GM18505 (cell line): ENCODE results near the gene UST.
"Not testable (repeated sequence)": the region's sequence is repeated elsewhere in the genome, so short reads cannot be mapped to it uniquely, and the experiment has no call there.

Experiments used
- ATAC-seq: cut with Tn5 transposase; IDR thresholded peaks from one replicate; pipeline ENCODE4 v1.9.1; 2021; ENCODE audit not compliant: unreplicated experiment
- POLR2A ChIP-seq: IDR thresholded peaks from 4 replicates; pipeline ENCODE4 v1.6.1; 2011; ENCODE audit warnings: borderline replicate concordance; ENCODE audit not compliant: insufficient read depth, insufficient read length; ENCODE audit errors: extremely low read depth

The UST gene

DNA sequence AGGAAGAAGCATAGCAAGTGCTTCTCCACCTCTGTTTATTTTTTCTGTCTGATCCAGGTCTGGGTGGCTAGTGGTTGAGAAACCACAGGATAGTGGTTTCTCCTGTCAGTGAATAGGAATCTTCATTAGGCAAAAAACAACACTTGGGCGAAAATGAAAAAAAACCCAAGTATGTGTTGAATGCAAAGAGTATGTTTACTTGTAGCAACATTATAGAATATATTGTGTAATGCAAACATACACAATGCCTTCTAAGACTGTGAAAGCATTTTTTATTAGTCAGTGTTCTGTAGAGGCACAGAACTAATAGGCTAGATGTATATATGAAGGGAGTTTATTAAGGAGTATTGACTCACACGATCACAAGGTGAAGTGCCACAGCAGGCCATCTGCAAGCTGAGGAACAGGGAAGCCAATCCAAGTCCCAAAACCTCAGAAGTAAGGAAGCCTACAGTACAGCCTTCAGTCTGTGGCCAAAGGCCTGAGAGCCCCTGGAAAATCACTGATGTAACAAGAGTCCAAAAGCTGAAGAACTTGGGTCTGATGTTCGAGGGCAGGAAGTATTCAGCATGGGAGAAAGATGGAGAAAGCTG, 111.1 kb downstream of the UST start:
- no peak for TF ChIP-seq POLR2A
- no peak for ATAC-seq

DNA sequence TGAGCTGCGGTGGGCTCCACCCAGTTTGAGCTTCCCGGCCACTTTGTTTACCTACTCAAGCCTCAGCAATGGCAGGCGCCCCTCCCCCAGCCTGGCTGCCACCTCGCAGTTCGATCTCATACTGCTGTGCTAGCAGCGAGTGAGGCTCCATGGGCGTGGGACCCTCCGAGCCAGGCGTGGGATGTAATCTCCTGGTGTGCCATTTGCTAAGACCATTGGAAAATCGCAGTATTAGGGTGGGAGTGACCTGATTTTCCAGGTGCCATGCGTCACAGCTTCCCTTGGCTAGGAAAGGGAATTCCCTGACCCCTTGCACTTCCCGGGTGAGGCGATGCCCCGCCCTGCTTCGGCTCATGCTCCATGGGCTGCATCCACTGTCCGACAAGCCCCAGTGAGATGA, 117.3 kb downstream of the UST start:
- ATAC-seq = not testable (repeated sequence)

DNA sequence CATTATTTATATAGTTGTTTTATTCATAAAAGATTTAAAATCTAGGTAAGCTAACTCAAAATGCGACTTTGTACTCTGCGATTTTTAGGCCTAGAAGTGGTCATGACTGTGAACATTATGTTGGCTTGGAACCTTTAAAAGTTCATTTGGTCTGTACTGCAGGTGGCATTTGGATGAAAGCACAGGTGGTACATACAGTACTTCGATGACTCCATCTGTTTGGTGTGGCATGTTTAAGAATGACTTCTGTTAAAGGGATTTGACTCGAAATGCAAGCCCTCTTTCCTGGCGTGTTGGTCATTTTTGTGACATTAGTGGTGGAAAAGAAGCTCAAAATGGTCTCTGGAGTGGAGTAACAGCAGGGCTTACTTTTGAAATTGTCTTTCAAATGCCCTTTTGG, 118.1 kb downstream of the UST start:
- no peak for ATAC-seq
- no peak for TF ChIP-seq POLR2A

DNA sequence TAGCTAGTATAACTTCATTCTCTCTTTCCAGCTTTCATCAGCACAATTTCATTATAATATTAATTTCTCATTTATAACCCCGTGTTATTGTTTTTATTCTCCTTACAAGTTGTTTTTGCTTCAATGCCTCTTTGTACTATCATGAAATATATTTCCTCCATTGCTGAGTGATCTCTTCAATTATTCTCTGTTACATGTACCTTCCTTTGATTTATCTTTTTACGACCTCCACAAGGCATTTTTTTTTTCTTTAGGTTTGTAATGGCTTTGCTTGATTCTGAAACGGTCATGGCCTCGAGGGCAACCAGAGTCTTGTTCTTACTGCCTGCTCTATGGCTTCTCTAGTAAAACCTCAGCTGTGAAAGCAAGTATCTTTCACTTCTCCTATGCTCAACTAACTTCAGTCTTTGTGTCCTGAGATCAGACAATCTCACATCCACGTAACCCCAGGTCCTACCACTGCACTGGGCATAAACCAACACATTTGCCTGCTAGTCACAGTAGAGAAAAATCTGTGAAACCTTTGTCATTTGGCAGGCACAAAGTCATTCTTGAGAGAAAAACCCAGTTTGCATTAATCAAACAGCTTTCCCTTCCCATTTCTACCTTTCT, 119.9 kb downstream of the UST start:
- no peak for TF ChIP-seq POLR2A
- ATAC-seq = peak; percentile 99

DNA sequence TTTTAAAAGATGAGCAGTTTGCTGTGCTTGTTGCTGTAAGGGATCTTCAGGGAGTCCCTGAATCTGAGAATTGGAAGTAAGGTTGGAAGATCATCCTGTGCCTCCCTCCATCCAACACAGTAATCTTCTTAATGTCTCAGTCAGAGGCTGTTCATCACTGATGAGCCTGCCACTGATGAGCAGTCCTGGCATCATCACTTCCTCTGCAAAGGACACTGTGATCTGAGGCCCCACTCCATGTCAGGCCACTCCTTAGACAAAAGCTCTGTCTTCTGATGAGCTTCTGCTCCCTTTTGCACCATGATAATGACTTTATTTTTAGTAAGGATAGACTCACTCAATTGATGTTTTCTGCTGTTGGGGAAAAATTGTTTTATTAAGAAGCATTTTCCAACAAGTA, 121.0 kb downstream of the UST start:
- no peak for ATAC-seq

DNA sequence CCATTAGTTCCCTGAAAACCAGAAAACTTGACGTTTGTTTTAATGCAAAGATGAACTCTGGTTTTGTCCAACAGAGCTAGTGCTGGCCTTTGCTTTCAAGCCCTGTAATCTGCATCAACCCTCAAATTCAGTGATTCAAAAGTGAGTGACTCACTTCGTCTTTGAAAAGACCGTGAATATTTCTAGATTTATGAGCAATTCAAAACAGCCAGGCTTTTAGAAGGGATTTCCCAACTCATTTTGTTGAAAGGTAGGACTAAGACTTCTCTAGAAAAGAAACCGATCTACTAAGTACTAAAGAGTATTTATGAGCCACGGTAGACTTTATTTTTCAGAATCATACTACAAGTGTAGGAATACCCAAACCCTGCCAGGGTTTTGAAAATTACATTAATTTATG, 121.5 kb downstream of the UST start:
- ATAC-seq = no peak
- TF ChIP-seq POLR2A = no peak

More for the DNA sequence above, 121.0 kb downstream of the UST start:
- TF ChIP-seq POLR2A = no peak

DNA sequence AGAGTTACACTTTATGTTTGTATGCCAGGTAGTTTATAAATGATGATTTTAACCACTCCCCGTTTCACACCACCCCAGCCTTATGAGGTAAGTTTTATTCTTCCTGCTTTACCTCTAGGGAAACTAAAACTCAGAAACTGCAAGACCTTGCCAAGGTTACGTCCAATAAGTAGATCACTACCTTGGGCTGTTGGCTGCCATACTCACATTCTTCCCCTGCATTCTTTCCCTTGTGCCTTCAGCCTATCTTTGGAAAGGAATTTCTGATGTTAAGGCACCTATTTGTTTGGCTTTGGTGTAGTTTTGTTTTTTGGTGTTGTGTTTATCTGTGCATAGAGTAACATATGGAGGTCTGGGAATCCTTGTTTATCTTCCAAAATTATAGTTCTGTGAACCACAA, 122.1 kb downstream of the UST start:
- ATAC-seq = no peak
- TF ChIP-seq POLR2A = no peak

DNA sequence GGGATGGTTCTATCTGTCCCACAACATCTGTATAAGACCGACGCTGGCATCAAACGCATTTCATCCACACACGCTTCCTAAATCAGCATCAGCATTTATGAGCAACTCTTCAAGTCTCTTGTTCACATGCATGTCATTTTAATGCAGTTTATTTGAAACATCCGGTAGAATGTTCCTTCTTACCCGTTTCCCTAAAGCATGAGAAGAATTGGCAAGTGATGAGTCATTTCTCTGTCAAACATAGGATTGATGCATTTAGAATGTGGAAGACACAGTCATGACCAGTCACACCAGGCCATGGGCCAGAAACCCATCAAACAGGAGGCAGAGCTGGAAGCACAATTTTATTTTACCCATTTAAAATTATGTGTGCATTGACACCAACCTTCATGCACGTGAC, 122.8 kb downstream of the UST start:
- no peak for ATAC-seq
- no peak for TF ChIP-seq POLR2A

DNA sequence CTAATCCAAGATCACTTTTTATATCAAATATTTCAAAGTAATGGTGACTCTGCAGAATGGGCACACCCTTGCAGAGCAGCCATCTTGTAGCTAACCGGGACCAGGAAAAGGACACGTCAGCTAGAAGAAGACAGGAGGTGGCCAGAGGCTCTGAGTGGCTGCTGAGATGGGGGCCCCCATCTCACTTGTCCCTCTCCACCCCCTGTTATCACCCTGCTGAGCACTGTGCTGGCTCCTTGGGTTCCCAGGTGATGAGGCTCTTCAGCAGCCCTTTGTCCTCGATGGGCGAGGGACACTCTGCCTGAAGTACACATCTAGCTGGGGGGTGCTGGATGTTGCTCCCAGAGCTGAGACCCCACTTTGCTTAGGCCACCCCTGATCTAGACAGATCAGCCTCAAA, 126.3 kb downstream of the UST start:
- no peak for ATAC-seq
- TF ChIP-seq POLR2A = no peak

DNA sequence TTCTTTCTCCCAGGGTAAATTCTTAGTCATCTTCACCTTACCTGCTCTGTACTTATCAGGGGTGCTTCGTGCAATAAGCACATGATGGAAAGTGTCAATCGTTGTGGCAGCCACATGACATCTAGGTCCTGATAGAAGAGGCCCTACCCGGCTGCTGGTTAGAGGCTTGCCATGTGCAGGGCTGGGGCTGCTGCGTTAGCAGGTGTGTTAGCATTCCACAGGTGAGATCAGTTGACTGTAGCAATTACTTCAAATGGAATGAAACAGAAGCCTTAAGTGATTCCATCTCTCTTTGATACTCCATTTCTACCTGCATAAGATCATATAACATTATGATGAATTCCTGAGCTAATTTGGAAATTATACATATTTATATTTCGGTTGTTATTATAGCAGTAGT, 127.0 kb downstream of the UST start:
- no peak for ATAC-seq
- no peak for TF ChIP-seq POLR2A

DNA sequence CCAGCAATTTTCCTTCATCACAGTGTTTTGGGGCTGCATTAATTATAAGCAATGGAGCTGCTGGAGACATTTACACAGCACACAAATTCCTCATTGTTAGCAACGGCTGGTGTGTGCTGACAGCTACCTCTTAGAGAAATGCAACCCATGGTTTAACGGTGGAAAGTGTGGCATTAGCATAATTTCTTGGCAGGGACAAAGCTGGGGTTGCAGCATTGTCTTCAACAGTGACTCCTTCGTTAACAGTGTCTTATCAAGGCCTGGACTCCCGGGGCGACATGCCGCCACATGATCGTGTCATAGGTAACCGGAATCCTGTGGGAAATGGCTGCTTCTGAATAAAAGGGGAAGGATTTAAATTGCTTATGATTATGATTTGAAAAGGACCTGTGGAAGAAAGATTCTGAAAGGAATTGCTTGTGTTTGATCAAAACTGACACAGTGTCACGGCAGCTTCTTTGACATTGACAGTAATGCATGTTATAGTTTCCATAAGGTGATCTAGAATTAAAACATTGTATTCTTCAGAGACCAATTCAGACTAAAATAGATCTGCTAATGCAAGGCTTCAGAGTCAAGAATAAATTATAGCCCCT, 128.0 kb downstream of the UST start:
- ATAC-seq = no peak
- no peak for TF ChIP-seq POLR2A

DNA sequence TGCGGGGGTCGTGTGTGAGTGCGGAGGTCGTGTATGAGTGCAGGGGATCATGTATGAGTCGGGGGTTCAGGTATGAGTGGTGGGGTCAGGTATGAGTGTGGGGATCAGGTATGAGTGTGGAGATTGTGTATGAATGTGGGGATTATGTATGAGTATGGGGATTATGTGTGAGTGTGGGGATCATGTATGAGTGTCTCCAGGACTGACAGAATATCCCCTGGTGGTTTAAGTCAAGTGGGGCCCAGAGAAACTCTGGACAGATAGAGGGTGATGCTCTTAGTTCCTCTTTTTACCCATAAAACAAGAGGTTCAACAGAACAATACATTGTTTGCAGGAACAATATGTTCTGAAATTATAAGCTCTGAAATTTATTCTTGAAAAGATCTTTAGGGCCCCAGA, 131.9 kb downstream of the UST start:
- TF ChIP-seq POLR2A = no peak
- no peak for ATAC-seq

DNA sequence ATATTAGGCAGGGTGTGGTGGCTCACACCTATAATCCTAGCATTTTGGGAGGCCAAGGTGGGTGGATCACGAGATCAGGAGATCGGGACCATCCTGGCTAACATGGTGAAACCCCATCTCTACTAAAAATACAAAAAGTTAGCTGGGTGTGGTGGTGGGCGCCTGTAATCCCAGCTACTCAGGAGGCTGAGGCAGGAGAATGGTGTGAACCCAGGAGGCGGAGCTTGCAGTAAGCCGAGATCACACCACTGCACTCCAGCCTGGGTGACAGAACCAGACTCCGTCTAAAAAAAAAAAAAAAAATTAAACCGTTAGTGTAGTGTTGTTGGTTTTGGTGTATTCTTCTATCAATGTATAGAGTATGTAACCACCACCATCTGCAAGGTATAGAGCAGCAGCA, 133.9 kb downstream of the UST start:
- not testable (repeated sequence) for ATAC-seq

DNA sequence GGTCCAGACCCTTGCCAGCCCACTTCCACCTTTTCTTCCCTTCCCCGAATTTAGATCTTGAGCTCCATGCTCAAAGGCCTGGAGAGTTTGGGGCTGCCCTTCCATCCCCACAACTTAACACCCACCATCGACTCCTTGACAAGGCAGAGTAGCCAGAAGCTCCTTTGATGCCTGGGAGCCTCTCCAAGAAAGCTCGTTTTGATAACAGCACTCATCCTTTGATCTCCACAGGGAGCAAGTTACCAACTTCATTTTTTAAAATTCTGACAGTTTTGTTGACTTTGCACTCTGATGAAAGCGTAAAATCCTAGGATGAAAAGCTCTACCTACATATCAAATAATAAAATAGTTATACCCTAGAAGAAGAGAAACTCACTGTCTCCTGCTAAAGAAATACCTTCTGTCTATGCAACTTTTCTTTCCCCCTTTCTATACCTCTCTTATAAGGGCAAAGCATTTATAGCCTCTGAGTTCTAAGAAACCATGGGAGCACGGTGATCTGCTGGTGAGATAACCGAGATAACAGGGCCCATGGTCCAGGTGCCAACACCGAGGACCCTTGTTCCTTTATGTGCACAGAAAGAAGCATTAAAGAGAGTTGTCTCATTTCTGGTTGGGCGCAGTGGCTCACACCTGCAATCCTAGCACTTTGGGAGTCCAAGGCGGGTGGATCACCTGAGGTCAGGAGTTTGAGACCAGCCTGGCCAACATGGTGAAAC, 134.9 kb downstream of the UST start:
- no peak for TF ChIP-seq POLR2A
- no peak for ATAC-seq
